Astrocyte of the hippocampus (primary cell): ENCODE data around the gene GPER1.

Experiments used
- DNase-seq: peaks from one replicate; pipeline ENCODE4 v3.0.0; 2011; ENCODE audit warnings: low read depth, low spot score

Gene GPER1

GRCh38 chr7:1117321-1117928, 29.5 kb downstream of the GPER1 start:
- DNase-seq = no peak

DNA sequence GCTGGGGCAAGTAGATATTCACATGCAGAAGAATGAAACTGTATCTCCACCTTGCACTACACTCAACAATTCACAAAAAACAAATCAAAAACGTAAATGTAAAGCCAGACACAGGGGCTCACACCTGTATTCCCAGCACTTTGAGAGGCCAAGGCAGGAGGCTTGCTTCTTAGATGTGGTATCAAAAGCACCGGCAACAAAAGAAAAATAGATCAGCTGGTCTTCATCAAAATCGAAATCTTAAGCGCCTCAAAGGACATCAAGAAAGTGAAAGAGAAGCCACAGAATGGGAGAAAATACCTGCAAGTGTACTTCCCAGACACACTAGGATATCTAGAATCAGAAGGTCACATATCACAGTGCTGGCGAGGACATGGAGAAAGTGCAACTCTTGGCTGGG, 31.3 kb downstream of the GPER1 start:
- no peak for DNase-seq

GRCh38 chr7:1120791-1121190, 32.9 kb downstream of the GPER1 start:
- no peak for DNase-seq

DNA sequence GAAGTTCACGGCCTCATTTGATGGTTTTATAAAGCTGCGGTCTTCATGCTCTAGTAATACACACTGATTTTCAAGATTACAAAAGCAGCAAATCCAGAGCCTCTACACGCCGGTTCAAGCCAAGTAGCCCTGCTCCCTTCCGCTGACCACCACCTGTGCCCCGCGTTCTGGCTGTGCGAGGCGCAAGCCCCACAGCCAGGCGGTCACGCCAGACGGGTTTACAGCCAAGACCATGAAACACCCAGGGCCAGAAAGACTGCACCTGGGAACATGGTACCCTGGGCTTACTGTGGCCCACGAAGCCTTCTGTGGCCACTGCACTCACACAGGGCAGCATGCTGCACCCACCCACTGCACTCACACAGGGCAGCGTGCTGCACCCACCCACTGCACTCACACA, 33.6 kb downstream of the GPER1 start:
- no peak for DNase-seq

DNA sequence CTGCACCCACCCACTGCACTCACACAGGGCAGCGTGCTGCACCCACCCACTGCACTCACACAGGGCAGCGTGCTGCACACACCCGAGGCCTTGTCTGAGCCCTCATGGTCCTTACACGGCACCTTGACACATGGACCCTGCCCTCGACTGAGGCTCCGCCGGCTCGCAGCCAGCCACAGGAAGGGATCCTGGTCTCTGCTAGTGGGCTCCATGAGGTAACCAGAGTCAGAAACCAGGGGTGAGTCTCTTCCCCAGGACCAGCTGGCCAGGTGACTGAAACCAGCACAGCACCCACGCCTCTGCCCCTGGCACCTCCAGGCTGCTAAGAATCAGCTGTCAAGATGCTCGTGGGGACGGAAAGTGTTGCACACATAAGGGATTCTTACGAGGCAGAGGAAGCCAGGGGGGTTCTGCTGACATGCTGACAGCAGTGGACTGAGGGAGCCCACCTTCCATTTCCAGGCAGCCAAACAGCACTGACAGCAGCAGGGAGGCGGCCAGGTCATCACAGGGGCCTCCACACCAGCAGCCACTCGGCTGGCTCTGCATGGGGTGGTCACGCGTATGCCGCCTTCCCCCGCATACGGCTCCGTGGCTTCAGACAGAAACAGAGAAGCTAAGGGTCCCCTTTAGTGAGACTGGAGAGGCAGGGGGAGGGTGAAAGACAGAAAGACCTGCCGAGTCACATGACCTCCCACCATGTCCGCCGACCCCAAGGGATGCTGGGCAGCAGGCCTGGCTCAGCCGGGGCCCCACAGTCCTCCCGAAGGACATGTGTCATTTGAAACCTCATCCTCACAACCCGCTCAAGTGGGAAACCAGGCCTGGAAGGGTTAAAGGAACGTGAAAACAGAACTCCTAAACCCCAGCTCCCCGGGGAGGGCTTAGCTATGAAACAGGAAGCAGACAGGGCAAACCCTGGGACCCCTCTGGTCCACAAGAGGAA, 34.2 kb downstream of the GPER1 start:
- DNase-seq = no peak

- no peak for DNase-seq
These were observed 35.1 kb downstream of the GPER1 start for GRCh38 chr7:1122832-1123501.

DNA sequence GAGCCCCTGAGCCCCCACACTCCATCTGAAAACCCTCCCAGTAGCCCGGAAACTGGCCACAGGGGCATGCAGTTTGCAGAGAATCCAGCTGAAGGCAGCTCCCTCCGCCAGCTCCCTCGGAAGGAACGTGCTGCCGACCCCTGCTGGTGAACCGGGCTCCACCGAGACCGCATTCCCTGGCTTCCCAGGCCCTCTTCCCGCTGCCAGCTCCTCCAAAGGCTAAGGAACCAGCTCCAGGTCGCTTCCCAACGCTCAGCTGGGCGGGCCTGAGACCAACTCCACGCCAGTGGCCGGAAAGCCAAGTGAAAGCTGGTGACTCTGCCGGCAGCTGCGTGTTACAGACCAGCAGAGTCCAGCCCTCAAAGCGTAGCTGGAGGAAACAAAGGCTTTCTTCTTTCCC, 35.8 kb downstream of the GPER1 start:
- DNase-seq = peak; percentile 91

- peak; percentile 28 for DNase-seq
These were observed 36.3 kb downstream of the GPER1 start for GRCh38 chr7:1124164-1124563.

DNA sequence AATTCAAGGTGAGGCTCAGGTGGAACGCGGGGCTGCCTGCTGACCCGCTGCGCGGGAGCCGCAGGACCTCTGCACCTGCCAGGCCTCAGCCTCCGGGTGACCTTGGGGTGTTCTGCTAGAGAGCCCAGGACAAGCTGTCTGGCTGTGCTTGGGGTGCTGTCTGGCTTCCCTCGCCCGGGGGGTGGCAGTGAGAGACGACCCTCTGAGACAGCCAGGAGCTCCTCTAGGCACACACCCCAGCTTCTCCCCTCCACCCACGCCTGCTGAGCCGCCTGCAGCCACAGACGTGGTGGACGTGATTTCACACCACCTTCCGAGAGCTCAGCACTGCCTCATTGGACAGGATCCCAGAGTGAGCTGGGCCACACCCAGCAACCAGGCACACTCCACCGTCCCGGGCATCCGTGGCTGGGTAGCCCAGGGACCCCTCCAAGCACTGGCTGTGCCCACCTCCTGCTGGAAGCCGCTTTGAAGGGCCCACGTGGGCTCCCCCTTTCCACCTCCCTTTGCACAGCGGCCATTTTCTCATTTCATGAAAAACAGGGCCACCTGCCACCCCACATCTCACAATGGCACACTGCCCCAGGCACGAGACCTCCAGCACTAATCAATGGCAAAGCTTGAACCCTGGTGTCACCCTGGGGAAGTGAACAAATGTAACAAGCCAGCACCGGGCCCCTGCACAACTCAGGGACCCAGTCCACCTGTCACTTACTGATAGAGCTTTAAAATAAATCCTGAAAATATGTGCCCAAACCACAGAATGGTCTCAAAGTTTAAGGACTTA, 37.1 kb downstream of the GPER1 start:
- no peak for DNase-seq

GRCh38 chr7:1125603-1125969, 37.7 kb downstream of the GPER1 start:
- DNase-seq = no peak

GRCh38 chr7:1127001-1127400, 39.1 kb downstream of the GPER1 start:
- DNase-seq = no peak

- no peak for DNase-seq
These were observed 41.5 kb downstream of the GPER1 start for GRCh38 chr7:1129431-1129830.

- DNase-seq = no peak
These were observed 42.4 kb downstream of the GPER1 start for GRCh38 chr7:1130021-1130990.

DNA sequence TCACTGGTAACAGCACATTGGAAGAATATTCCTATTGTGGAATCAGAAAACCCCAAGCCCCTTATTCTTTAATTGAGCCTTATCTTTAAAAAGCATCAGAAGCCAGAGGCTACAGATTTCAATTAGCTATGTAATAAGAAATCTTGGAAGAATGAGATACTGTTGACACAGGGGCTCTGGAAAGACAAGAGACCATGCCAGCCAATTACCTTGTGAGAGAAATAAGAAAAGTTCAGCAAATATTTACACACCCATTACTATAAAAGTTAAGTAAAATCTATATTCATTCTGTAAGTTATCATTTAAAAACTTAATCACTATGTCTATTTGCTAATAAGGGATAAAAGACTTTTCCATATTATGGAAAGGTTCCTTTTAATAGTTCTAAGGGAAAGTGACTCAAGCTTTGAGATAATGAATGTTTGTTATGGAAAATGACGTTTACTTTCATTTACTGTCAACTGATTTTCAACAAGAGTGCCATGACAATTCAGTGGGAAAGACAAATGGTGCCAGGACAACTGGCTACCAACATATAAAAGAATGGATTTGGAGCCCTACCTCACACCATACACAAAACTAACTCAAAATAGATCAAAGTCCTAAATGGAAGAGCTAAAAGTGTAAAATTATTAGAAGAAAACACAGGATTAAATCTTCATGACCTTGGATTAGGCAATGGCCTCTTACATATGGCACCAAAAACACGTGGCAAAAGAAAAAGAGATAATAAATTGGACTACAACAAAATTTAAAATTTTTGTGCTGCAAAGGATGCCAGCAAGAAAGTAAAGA, 43.8 kb downstream of the GPER1 start:
- no peak for DNase-seq

DNA sequence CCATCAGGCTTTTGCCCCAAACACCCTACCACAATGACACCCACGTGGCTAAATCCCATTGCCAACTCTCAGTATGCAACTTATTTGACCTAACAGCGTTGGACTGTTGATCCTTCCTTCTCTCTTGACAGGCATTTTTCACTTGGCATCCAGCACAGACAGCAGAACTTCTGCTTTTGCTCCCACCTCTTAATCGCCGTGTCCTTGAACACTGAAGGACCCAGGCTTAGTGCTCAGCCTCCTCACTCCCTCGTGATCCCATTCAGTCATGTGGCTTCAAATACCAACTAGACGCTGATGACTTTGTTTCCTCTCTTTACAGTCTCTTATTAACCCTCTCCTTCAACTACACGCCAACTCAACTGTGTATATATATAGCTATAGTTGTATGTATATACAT, 47.0 kb downstream of the GPER1 start:
- no peak for DNase-seq

GRCh38 chr7:1136841-1137516, 49.1 kb downstream of the GPER1 start:
- no peak for DNase-seq

GRCh38 chr7:1137517-1138167, 49.7 kb downstream of the GPER1 start:
- no peak for DNase-seq

DNA sequence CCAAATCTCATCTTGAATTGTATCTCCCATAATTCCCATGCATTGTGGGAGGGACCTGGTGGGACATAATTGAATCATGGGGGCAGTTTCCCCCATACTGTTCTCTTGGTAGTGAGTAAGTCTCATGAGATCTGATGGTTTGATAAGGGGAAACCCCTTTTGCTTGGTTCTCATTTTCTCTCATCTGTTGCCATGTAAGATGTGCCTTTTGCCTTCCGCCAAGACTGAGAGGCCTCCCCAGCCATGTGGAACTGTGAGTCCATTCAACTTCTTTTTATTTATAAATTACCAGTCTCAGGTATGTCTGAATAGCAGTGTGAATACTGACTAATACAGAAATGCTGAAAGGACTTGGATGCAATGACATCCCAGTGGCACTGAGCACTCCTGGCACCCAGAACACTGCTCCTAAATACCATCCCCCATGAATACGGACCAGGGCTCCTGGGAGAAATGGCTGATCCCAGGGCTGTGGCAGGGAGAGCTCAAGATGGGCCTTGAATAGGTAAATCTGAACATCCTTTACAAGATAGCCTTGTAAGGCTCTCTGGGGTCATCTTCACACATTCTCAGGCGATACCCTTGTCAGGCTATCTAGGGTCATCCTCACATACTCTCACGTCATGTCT, 52.7 kb downstream of the GPER1 start:
- DNase-seq = no peak
